ENCODE data around the gene RAB27B.
"Not testable (repeated sequence)": the region's sequence is repeated elsewhere in the genome, so short reads cannot be mapped to it uniquely, and the experiment has no call there.

The RAB27B gene

DNA sequence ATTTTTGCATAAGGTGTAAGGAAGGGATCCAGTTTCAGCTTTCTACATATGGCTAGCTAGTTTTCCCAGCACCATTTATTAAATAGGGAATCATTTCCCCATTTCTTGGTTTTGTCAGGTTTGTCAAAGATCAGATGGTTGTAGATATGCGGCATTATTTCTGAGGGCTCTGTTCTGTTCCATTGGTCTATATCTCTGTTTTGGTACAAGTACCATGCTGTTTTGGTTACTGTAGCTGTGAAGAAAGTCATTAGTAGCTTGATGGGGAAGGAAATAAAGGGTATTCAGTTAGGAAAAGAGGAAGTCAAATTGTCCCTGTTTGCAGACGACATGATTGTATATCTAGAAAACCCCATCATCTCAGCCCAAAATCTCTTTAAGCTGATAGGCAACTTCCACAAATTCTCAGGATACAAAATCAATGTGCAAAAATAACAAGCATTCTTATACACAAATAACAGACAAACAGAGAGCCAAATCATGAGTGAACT lies 7.4 kb upstream of the RAB27B start:
- DNase-seq, result not testable (repeated sequence)

DNA sequence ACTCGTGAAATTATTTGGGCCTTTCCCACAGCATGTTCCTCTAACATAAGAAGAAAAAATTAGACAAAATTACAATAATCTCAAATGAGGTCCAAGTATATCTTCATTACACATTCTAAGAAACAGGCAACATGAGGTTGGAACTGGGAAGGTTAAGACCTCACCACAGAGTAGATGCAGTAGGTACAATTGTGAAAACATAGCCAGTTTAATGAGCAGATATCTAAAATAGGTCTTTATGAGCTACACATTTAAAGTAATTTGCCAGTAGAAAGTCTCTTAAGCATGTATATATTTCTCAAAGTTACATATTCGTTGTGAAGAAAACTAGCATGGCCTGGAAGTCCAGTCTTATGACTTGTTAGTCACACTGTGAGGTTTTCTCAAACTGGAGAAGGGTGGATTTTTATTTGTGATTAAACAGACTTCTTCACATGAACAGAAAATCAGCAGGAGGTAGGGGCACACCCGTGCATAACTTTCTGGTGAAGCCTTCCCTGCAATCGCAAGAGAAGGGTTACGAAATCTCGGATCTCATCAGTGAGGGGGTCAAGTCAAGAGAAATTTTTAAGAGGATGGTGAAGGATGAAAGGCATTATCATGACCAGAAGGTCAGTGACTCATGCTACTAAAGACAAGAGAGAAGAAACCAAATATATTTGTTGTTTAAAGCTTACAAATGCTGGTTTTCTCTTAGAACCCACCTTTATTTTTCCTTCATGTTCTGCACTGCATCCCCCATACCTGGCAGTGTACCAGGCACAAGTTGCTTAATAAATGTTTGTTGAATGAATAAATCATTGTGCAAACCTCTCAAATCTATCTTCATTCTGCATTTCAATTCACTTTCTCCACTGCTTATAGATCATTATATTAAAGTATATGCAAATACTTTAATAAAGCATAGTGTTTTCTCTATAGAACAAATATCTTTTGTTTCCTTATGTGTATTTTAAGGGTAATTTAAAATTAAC lies 5.1 kb upstream of the RAB27B start:
- no peak for DNase-seq

GRCh38 chr18:54824761-54825160 lies 3.5 kb upstream of the RAB27B start:
- no peak for DNase-seq

- no peak for DNase-seq
Observed at GRCh38 chr18:54825601-54826344, 2.5 kb upstream of the RAB27B start.

DNA sequence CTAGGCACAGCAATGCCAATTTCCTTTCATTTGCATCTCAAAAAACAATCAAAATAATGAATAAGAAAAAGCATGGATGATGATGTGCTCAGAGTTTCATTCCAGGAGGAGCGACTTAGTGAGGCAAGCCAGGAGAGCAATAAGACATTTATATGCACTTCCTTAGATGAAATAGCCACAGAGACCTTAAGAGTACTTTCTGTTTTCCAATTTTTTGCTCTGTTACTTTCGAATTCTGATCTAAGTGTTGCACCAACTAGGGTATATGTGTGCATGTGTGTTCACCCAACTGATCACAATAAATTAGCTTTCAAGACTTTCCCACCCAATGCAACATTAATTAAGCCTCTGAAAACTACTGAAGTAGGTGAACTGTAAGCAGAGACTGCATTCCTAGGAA lies 709 bp downstream of the RAB27B start:
- no peak for DNase-seq

- no peak for DNase-seq
Observed at GRCh38 chr18:54829856-54830255, 1.6 kb downstream of the RAB27B start.

DNA sequence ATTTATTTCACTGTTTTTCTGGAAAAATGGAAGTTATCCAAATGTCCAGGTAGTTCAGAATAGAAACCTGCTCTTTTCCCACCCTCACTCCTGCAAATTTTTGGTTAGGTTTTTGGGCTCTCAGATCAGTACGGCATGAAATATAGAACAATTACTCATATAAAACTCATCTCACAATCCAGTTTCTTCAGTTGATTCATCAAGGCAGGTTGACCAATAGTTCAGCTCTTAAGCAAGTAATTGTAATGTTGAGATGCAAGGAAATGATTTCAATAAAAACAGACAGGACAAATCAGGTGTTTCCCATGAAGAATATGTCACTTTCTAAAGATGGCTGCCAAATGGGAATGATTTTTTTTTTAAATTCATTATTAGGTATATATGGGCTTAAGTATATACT lies 2.0 kb downstream of the RAB27B start:
- DNase-seq, result no peak

- DNase-seq, result no peak
Observed at GRCh38 chr18:54830866-54831265, 2.6 kb downstream of the RAB27B start.

GRCh38 chr18:54835944-54836343 lies 7.7 kb downstream of the RAB27B start:
- DNase-seq, result no peak

DNA sequence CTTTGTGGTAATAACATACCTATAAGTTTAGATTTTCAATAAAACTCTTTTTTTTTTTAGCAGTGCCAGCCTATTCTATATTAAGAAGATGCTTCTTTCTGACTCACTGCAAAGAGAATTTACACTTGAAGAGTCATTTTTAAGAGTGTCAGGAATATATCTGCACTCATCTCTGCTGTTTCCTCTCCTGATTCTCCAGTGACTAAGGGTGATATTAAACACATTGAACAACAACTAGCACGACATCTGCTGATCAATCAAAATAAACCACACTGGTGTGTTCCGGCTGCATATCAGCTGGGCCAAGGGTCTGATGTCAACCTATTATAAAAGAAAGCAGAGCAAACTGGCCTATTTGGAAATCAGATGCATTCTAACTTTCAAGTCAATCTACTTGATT lies 15.0 kb downstream of the RAB27B start:
- no peak for DNase-seq

DNA sequence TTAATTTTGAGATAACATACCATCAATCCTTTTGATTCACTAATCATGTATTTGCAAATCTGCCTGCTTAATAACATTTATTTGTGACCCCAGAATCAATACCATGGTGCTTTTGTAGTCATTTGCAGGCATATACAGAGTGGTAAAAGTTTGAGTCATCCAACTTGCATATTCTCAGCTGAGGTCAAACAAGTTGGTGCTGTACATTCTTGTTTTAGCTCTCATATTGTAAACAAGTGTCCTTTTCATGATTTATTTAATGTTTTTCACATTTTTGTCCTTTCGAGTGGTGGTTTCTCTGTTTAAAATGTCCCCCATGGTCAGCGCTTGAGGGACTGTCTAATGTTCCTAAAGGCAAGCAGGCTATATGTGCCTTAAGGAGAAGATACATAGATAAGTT lies 17.5 kb downstream of the RAB27B start:
- DNase-seq, result no peak

- DNase-seq, result no peak
Observed at GRCh38 chr18:54848121-54848520, 19.8 kb downstream of the RAB27B start.

GRCh38 chr18:54849683-54850082 lies 21.4 kb downstream of the RAB27B start:
- DNase-seq, result no peak

- DNase-seq, result no peak
Observed at GRCh38 chr18:54850598-54850997, 22.3 kb downstream of the RAB27B start.

GRCh38 chr18:54852780-54853675 lies 24.8 kb downstream of the RAB27B start:
- DNase-seq, result no peak

GRCh38 chr18:54855050-54855449 lies 26.8 kb downstream of the RAB27B start:
- DNase-seq, result not testable (repeated sequence)

- DNase-seq, result no peak
Observed at GRCh38 chr18:54856105-54856646, 27.9 kb downstream of the RAB27B start.

GRCh38 chr18:54857499-54857898 lies 29.2 kb downstream of the RAB27B start:
- no peak for DNase-seq

DNA sequence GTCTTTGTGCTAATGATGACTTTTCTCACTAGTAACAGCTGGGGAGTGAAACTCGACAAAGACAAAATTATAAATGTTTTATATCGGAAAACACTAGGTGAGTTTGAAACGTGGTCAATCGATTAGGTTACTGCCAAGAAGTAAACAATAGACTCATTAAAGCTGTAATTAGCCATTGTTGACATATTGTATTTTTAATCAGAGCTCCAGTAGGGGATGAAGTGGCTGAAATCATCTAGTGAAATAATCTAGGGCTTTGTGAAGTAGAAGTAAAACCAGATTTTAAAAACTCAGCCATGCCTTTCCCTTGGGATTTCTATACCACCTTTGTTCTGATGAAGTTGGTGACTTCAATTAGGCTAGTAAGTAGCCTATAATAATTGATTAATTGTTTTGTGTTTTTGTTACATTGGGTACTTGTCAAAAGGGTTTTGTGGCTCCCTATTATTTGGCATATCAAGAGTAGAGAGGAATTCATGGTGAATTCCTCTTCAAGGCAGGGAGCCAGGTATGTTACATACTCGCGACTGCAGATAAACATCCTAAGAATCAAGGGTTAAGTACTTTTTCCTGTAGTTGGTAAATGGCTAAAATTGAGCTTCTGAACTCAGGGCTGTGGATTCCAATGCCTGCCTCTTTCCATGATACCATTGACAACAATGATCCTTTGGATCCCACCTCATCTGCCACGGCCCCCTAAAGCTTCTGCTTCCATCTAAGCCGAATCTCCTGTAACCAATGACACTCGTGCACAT lies 31.6 kb downstream of the RAB27B start:
- DNase-seq, result no peak

DNA sequence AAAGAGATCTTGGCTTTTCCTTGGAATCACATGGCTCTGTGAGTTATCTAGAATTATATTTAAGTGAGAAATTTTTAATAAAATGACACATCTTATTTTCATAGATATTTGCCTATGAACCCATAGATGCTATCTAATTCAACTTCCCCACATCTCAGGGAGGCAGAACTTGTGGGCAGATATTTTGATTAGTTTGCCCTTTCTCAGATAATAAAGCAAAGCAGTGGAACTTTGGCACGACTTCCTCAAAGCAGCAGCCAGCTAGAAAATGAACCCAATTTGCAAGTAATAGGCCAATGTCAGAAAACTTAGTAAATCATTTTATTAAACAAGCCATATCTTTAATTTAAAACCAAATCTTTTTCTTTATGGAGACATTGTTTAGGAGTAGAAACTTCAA lies 32.7 kb downstream of the RAB27B start:
- no peak for DNase-seq

GRCh38 chr18:54867131-54867530 lies 38.9 kb downstream of the RAB27B start:
- no peak for DNase-seq

DNA sequence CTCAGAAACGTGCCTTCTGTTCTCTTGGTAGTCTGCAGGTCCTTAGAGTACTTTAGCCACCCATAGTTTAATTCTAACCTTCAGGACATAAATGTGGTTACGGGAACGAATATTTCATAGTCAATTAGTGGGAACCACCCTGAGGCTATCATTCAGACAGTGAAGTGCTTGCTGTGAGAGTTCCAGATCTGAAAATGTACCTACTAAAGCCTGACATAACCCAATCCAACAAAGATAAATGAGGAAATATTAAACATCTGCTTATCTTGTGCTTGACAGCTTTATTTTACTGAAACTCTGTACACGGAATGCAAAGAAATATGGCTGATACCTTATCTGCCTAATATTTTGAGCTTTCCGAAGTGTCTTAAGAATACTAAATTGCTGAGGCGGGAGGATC lies 43.0 kb downstream of the RAB27B start:
- no peak for DNase-seq

All from stimulated activated CD4-positive, alpha-beta T cell treated with anti-CD3 and anti-CD28 coated beads, Interleukin-4, amount 100 ng/mL, for 1 hour (primary cell).